Measurements from ENCODE around the gene PDE11A. TPM values are rescaled to one million over a fixed set of nuclear protein-coding genes. Genes with fewer than 3 reads are reported as not detected.

PDE11A gene
- total RNA-seq, 1 experiment from 2014 or later, result 0.13 TPM

GRCh38 chr2:177666408-177666807 is 406.2 kb downstream of the PDE11A start:
- Histone ChIP-seq H3K4me1 (ENCODE audit: insufficient read depth, low read length) (no peaks in the 10 kb centered on the region), H3K9ac (ENCODE audit: extremely low read depth, insufficient read length, low read length) (no peak overlapping the region), H4K91ac (ENCODE audit: insufficient read length, low read depth, low read length) (no peak overlapping the region), H3K23ac (ENCODE audit: insufficient read length, low read depth, low read length) (no peak overlapping the region), H3K14ac (ENCODE audit: insufficient read depth, low read length) (no peak overlapping the region), H2BK5ac (ENCODE audit: insufficient read length, low read length) (no peak overlapping the region), H2BK15ac (ENCODE audit: low read depth, low read length) (no peak overlapping the region), H2AK5ac (ENCODE audit: insufficient read length, low read length) (no peak overlapping the region), H3K79me1 (ENCODE audit: insufficient read depth, low read depth, low read length, poor library complexity, severe bottlenecking) (no peaks in the 10 kb centered on the region), H2AFZ (ENCODE audit: low read length) (no peak overlapping the region), H3K27ac (ENCODE audit: insufficient read length, low read depth, low read length) (no peak overlapping the region), H3K27me3 (ENCODE audit: insufficient read depth, low read length) (no peaks in the 10 kb centered on the region; the same call in 1 of the 2 replicates), H3K4me2 (ENCODE audit: insufficient read depth, insufficient read length, low read length) (no peak overlapping the region), H3T11ph (ENCODE audit: low read length) (no peak overlapping the region), H3K18ac (ENCODE audit: insufficient read length, low read depth, low read length) (no peak overlapping the region), H3K9me3 (ENCODE audit: control insufficient read depth, low read depth, low read length) (no peaks in the 10 kb centered on the region), H3K23me2 (ENCODE audit: insufficient read length, low read depth, low read length, poor library complexity, severe bottlenecking) (no peaks in the 10 kb centered on the region), H4K5ac (ENCODE audit: insufficient read length, low read depth, low read length) (no peak overlapping the region), H4K20me1 (ENCODE audit: control insufficient read depth, insufficient read depth, insufficient read length) (no peaks in the 10 kb centered on the region), H3K79me2 (ENCODE audit: insufficient read depth, low read length) (no peaks in the 10 kb centered on the region), H3K4ac (ENCODE audit: low read depth, low read length) (no peak overlapping the region), H2BK12ac (ENCODE audit: insufficient read length, low read depth, low read length) (no peak overlapping the region), H3K56ac (ENCODE audit: insufficient read length, low read depth, low read length) (no peak overlapping the region), H2BK120ac (ENCODE audit: low read depth, low read length, poor library complexity, severe bottlenecking) (no peak overlapping the region), H4K8ac (replicated peaks; ENCODE audit: insufficient read length, low read depth, low read length) (no peak overlapping the region), H2BK20ac (ENCODE audit: low read depth, low read length, poor library complexity, severe bottlenecking) (no peak overlapping the region)
- no peak for DNase-seq
- Mint-ChIP-seq H3K27ac (no peak overlapping the region), H3K4me3 (no peak overlapping the region), H3K9me3 (no peaks in the 10 kb centered on the region; a peak in 2 of 5 replicates), H3K36me3 (ENCODE audit: insufficient read depth in 1 of 3, low read depth in 3 of 3) (no peaks in the 10 kb centered on the region), H3K27me3 (ENCODE audit: low read depth) (peaks cover 76% of the 10 kb centered on the region), H3K4me1 (peaks cover 12 to 16% of the 10 kb centered on the region in 2 experiments)
- no peak for TF ChIP-seq CTCF (conservative IDR thresholded peaks at IDR 0.05)
